Left renal pelvis (tissue), 4 donors: ENCODE data around the gene SSC4D. TPM values are rescaled to one million over a fixed set of nuclear protein-coding genes. Genes with fewer than 3 reads are reported as not detected.
"Not testable (repeated sequence)": the region's sequence is repeated elsewhere in the genome, so short reads cannot be mapped to it uniquely, and the experiment has no call there.

ENCODE experiments used
- DNase-seq, 4 donors: peaks; one replicate each; pipeline ENCODE4 v3.0.0-alpha.2; 2013; ENCODE audit warnings: low read depth in 4 of 4, low spot score in 3 of 4
- polyA plus RNA-seq, 4 donors: library from polyadenylated mRNA; unstranded; fragments of 120-200 nt; gene quantifications; one replicate each; pipeline ENCODE4 v1.2.1, GENCODE V29; 2013; ENCODE audit not compliant: insufficient read length in 4 of 4

The SSC4D gene
- polyA plus RNA-seq, 4 donors: 2.6 to 6.3 (median 3.8) TPM

DNA sequence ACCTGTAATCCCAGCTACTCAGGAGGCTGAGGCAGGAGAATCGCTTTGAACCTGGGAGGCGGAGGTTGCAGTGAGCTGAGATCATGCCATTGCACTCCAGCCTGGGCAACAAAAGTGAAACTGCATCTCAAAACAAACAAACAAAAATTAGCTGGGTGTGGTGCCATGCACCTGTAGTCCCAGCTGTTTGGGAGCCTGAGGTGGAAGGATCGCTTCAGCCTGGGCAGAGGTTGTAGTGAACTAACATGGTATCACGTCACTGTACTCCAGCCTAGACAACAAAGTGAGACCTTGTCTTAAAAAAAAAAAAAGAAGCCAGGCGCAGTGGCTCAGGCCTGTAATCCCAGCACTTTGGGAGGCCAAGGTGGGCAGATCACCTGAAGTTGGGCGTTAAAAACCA is 21.7 kb downstream of the SSC4D start:
- DNase-seq: not testable (repeated sequence)

DNA sequence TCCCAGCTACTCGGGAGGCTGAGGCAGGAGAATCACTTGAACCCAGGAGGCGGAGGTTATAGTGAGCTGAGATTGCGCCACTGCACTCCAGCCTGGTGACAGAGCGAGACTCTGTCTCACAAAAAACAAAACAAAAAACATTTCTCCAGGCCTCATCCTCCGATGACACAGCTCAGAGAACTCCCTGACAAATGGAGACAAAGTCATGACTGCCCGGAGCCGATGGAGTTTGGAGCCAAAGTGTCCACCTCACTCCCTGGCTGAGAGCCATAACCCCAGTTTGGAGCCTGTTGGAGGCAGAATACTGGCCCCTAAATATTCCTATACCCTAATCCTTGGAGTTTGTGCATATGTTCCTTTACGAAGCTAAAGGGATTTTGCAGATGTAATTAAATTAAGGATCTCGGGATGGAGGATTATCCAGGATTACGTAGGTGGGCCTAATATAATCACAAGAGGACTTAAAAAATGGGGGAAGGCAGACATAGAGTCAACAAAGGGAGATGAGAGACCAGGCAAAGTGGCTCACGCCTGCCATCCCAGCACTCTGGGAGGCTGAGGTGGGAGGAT is 22.7 kb downstream of the SSC4D start:
- DNase-seq: no peak

GRCh38 chr7:76383089-76383944 is 26.2 kb downstream of the SSC4D start:
- DNase-seq: no peak

DNA sequence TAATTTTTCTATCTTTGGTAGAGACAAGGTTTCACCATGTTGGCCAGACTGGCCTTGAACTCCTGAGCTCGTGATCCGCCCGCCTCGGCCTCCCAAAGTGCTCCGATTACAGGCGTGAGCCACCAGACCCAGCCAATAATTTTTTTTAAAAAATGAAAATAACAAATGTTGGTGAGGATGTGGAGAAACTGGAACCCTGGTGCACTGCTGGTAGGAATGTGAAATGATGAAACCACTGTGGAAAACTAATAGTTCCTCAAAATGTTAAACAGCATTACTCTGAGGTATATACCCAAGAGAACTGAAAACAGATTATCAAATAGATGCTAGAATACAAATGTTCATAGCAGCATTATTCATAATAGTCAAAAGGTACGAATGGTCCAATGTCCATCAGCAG is 27.7 kb downstream of the SSC4D start:
- DNase-seq: no peak

DNA sequence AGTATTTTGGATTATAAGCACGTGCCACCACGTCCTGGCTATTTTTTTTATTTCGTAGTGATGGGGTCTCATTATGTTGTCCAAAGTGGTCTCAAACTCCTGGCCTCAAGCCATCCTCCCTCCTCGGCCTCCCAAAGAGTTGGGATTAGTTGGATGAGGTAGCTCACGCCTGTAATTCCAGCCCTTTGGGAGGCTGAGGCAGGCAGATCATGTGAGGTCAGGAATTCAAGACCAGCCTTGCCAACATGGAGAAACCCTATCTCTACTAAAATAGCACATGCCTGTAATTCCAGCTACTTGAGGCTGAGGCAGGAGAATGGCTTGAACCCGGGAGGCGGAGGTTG is 28.9 kb downstream of the SSC4D start:
- no peak for DNase-seq

DNA sequence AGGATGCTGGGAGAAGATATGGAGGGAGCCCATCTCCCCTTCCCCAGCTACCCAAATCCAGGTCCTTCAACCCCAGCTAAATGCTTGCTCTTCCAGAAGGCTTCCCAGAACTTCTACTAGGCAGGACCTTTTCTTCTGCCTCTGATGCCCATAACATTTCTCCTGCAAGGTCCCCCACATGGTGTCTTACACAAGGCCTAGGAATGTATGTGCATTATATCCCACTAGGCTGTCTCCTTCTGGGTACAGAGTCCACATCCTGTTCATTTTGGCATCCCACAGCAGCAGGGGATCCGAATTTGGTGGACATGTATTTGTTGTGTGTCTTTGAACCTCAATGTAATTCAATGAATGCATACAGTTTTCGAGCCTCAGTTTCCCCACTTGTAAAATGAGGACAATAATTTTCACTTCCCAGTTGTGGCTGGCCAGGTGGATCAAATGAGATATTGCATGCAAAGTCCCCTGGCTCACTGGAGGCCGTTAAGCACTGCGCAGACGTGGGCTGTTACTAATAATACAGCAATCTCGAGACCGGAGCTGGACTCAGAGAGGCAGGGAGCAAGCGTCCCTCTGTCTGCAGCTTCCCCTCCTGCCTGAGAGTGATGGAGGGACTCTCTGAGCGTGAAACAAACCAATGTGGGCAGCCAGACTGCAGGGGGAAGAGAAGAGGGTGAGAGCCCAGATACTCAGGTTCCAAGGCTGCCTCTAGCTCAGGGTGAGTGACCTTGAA is 32.1 kb downstream of the SSC4D start:
- DNase-seq: no peak

DNA sequence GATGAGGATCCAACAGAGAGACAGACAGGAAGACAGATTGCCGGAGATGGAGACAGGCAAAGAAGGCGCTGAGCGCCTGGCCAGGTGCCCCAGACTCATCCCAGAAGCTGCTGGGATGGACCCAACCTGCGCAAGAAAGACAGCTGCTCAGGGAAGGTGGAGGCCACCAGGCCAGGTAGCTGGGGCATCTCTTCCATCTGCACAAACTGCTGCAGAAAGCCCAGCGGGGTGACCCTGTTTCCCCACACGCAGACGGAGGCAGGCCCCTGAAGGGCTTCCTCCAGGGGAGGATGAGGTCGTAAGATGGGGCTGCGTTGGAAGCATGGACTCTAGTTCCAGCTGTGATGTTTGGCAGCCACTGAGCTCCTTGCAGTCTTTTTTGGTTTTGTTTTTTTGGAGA is 34.2 kb downstream of the SSC4D start:
- no peak for DNase-seq

GRCh38 chr7:76372984-76373833 is 36.3 kb downstream of the SSC4D start:
- DNase-seq: no peak

DNA sequence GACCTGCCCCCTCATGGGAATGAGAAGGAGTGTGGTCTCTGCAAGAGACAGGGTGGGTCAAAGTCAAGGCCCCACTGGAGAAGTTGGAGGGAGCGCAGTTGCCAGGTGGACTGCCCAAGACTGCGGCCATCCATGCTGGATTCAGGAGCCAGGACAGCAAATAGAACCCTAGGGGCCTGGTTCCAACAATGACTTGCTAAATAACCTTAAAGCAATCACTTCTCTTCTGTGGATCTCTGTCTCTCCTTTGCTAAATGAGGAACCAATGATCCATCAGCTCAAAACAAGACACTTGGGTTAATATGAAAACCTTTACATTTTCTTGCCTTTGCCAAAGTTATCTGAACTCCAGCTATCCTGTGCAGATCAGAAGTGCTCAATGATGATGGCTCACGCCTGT is 38.1 kb downstream of the SSC4D start:
- DNase-seq: no peak

DNA sequence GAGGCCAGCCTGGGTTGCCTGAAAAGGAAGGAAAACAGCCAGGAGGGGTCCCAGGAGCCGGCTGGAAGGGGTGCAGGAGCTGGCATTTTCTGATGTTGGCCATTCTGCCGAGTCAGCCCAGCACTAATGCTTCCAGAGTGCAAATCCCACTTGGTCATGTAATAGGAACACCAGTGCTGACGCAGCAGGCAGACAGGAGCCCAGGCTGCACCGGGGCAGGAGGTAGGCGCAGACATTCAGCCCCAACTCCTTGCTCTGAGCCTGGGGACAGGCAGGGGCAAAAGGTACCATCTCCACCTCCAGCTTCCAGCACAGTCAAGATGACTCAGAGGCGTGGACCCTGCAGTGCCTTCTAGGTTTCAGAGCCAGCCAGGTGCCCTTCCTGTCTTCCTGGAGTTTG is 40.5 kb downstream of the SSC4D start:
- no peak for DNase-seq

GRCh38 chr7:76368190-76368589 is 41.3 kb downstream of the SSC4D start:
- no peak for DNase-seq

GRCh38 chr7:76364198-76364584 is 45.3 kb downstream of the SSC4D start:
- DNase-seq: no peak

DNA sequence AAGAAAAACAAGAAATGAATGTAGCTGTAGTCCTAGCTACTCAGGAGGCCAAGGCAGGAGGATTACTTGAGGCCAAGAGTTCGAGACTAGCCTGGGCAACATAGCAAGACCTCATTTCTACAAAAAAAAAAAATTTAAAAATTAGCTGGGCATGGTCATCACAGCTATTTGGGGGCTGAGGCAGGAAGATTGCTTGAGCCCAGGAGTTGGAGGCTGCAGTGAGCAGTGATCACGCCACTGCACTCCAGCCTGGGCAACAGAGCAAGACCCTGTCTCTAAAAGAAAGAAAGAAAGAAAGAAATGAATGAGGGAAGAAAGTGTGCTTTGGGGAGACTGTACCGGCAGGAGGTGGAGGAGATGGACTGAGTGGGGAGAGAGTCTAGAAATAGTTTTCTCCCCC is 45.7 kb downstream of the SSC4D start:
- not testable (repeated sequence) for DNase-seq

- DNase-seq: no peak
These were observed 49.4 kb downstream of the SSC4D start for GRCh38 chr7:76359978-76360638.

- peak; percentile 93 to 97 (median 96) for DNase-seq
These were observed 50.2 kb downstream of the SSC4D start for GRCh38 chr7:76359111-76359977.

DNA sequence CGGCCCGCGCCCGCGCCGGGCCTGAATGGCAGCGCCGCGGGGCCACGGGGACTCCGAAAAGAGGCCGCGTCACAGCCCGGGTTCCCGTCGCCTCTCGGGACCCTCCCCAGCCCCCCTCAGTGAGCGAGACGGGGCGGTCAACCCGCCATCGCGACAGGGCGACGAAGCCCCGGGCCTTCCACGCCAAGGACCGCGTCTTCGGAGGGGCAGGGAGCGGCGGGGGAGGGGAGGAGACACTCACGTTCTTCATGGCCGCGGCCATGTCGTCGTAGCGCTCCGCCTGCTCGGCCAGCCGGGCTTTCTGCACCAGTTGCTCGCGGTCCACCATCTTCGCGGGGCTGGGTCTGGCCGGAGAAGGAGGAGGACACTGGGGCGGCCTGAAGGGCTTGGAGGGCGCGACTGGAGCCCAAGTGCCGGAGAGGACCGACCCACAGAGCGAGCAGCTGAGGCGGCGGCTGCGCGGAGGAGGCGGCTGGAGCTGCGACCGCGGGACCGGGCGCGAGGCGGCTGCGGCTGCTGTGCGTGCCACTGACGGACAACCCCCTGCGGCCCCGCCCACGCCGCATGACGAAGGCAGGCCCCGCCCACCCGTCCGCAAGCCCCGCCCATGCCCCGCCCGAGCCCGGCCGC is 50.9 kb downstream of the SSC4D start, which contains the start of gene YWHAG:
Gene YWHAG (minus strand): TSS at position 511 of the 630 bp plus-strand sequence. CDS start 183 bp downstream, at position 328.
- peak in 3 of 4 donors; percentile 62 to 79 (median 65) for DNase-seq

GRCh38 chr7:76358011-76358480 is 51.5 kb downstream of the SSC4D start:
- no peak for DNase-seq

- DNase-seq: no peak
These were observed 52.0 kb downstream of the SSC4D start for GRCh38 chr7:76357475-76358010.
